Activated naive CD4-positive, alpha-beta T cell treated with anti-CD3 and anti-CD28 coated beads, Interleukin-2, amount 50 U/mL, for 24 hours (primary cell): ENCODE data around the gene ZFAND3.

Experiments used
- H3K27ac Mint-ChIP-seq: one replicate; pipeline ENCODE4 v1.8.0; 2021; ENCODE audit warnings: mild to moderate bottlenecking, mixed read lengths
- H3K27me3 Mint-ChIP-seq: one replicate; pipeline ENCODE4 v1.8.0; 2021; ENCODE audit warnings: mixed read lengths
- H3K36me3 Mint-ChIP-seq: one replicate; pipeline ENCODE4 v1.8.0; 2021; ENCODE audit warnings: mixed read lengths
- H3K4me1 Mint-ChIP-seq: one replicate; pipeline ENCODE4 v1.8.0; 2021; ENCODE audit warnings: mixed read lengths
- H3K4me3 Mint-ChIP-seq: one replicate; pipeline ENCODE4 v1.8.0; 2021; ENCODE audit warnings: mild to moderate bottlenecking, mixed read lengths
- H3K9me3 Mint-ChIP-seq: one replicate; pipeline ENCODE4 v1.8.0; 2021; ENCODE audit warnings: mixed read lengths

The ZFAND3 gene

DNA sequence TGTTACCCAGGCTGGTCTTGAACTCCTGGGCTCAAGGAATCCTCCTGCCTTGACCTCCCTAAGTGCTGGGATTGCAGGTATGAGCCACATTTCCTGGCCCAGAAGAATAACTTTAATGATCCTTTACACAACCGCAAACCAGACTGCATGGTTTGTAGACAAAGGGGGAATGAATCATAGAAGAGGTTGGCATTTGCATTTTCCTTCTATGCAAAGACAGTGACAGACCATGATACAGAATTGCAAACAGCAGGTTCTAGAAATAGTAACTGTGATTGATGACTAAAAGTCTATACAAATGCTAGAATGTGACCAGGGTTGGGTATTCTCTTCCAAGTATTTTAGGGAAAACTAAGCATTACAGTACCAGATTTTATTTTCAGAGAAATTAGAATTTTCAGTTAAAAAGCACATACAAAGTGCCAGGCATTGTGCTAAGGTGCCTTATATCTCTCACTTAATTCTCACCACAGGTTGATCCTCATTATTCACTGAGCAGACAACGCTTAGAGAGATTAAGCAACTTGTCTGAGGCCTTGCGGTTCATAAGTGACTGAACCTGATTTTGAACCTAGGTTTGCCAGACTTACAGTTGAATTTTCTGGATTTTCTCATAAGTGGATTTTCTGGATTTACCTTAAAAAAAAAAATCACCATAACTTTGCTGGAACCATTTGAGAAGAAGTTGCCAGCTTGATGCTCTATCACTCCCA, 146.6 kb downstream of the ZFAND3 start:
- H3K9me3 Mint-ChIP-seq: peaks cover 16% of the 10 kb centered on the region
- H3K36me3 Mint-ChIP-seq: peaks cover 34% of the 10 kb centered on the region
- no peak overlapping the region for H3K4me3 Mint-ChIP-seq
- peaks cover 88% of the 10 kb centered on the region for H3K4me1 Mint-ChIP-seq
- H3K27ac Mint-ChIP-seq: peak overlapping the region; percentile 36
- H3K27me3 Mint-ChIP-seq: no peaks in the 10 kb centered on the region

- H3K4me1 Mint-ChIP-seq: peaks cover 87% of the 10 kb centered on the region
- H3K27me3 Mint-ChIP-seq: no peaks in the 10 kb centered on the region
- H3K9me3 Mint-ChIP-seq: peaks cover 16% of the 10 kb centered on the region
- no peak overlapping the region for H3K4me3 Mint-ChIP-seq
- H3K27ac Mint-ChIP-seq: peak overlapping the region; percentile 52
- H3K36me3 Mint-ChIP-seq: peaks cover 32% of the 10 kb centered on the region
Measured at GRCh38 chr6:37966801-37967200, 147.3 kb downstream of the ZFAND3 start.

DNA sequence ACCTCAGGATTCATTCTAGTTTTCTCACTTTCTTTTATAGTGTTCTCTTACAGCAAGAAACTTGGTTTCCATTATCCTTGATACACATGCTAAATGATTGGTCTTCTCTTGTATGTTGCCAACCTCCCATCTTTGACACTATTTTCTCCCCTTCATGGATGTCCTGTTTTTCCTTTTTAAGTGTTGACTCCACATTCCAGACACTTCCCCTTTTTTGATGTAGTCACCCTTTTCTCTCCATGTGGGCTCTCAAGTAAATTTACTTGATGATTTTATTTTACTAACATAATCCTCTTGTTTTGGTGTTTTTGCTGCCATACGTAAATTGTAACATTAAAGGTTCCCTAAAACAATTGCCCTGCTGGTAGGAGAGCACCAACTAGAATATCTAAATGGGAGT, 148.1 kb downstream of the ZFAND3 start:
- Mint-ChIP-seq H3K4me1 (peaks cover 87% of the 10 kb centered on the region), H3K4me3 (no peak overlapping the region), H3K27me3 (no peaks in the 10 kb centered on the region), H3K27ac (no peak overlapping the region), H3K9me3 (peaks cover 11% of the 10 kb centered on the region), H3K36me3 (peaks cover 29% of the 10 kb centered on the region)

- H3K27ac Mint-ChIP-seq: no peak overlapping the region
- H3K4me3 Mint-ChIP-seq: no peak overlapping the region
- no peaks in the 10 kb centered on the region for H3K27me3 Mint-ChIP-seq
- peaks cover 59% of the 10 kb centered on the region for H3K4me1 Mint-ChIP-seq
- peaks cover 26% of the 10 kb centered on the region for H3K36me3 Mint-ChIP-seq
- peaks cover 11% of the 10 kb centered on the region for H3K9me3 Mint-ChIP-seq
Measured at GRCh38 chr6:37971266-37971665, 151.7 kb downstream of the ZFAND3 start.

GRCh38 chr6:37971711-37972390, 152.3 kb downstream of the ZFAND3 start:
- Mint-ChIP-seq H3K27ac (no peak overlapping the region), H3K36me3 (peaks cover 24% of the 10 kb centered on the region), H3K27me3 (no peaks in the 10 kb centered on the region), H3K9me3 (peaks cover 9% of the 10 kb centered on the region), H3K4me1 (peaks cover 60% of the 10 kb centered on the region), H3K4me3 (no peak overlapping the region)

DNA sequence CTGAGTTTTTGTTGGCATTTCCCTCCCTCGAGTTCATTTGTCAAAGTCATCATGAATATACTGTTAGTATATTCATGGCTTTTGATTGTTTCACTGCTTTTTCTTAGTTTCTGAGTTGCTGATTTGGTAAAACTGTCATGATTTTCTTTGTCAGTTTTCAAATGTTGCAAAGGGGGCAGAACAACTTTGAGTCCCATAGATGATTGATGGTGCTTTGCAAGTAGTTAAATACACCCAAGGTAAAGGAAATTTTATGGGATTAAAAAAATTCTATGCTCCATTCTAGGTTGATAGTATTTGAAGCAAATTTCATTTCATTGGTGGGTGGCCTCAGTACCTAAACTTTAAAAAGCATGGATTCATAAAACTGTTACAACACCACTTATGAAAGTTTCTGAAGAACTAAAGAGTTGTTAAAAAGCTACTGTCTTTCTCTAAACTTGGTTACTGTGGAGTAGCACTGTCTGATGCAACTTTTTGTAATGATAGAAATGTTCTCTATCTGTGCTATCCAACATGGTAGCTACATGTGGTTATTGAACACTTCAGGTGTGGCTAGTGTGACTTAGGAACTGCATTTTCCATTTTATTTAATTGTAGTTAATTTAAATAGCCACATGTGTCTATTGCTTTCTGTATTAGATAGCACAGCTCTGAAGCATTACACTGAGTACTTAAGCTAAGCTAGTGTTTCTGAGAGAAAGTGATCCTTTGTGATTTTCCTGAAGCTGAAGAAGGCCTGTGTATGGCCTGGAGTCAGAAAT, 153.6 kb downstream of the ZFAND3 start:
- Mint-ChIP-seq H3K4me1 (peaks cover 58% of the 10 kb centered on the region), H3K9me3 (peaks cover under 1% of the 10 kb centered on the region), H3K27ac (no peak overlapping the region), H3K27me3 (no peaks in the 10 kb centered on the region), H3K36me3 (peaks cover 18% of the 10 kb centered on the region), H3K4me3 (no peak overlapping the region)

- Mint-ChIP-seq H3K4me3 (no peak overlapping the region), H3K27me3 (no peaks in the 10 kb centered on the region), H3K36me3 (peaks cover 13% of the 10 kb centered on the region), H3K4me1 (peaks cover 60% of the 10 kb centered on the region), H3K27ac (no peak overlapping the region), H3K9me3 (no peaks in the 10 kb centered on the region)
Measured at GRCh38 chr6:37974381-37974780, 154.9 kb downstream of the ZFAND3 start.

GRCh38 chr6:37974943-37975342, 155.4 kb downstream of the ZFAND3 start:
- Mint-ChIP-seq H3K27me3 (no peaks in the 10 kb centered on the region), H3K4me1 (peaks cover 63% of the 10 kb centered on the region), H3K36me3 (peaks cover 11% of the 10 kb centered on the region), H3K9me3 (no peaks in the 10 kb centered on the region), H3K27ac (no peak overlapping the region), H3K4me3 (no peak overlapping the region)

GRCh38 chr6:37977715-37978114, 158.2 kb downstream of the ZFAND3 start:
- H3K4me3 Mint-ChIP-seq: peak overlapping the region; percentile 7
- no peak overlapping the region for H3K27ac Mint-ChIP-seq
- H3K27me3 Mint-ChIP-seq: no peaks in the 10 kb centered on the region
- H3K36me3 Mint-ChIP-seq: peaks cover 13% of the 10 kb centered on the region
- peaks cover 63% of the 10 kb centered on the region for H3K4me1 Mint-ChIP-seq
- H3K9me3 Mint-ChIP-seq: no peaks in the 10 kb centered on the region

GRCh38 chr6:37979392-37980221, 160.1 kb downstream of the ZFAND3 start:
- no peaks in the 10 kb centered on the region for H3K27me3 Mint-ChIP-seq
- peak overlapping the region; percentile 51 for H3K4me3 Mint-ChIP-seq

DNA sequence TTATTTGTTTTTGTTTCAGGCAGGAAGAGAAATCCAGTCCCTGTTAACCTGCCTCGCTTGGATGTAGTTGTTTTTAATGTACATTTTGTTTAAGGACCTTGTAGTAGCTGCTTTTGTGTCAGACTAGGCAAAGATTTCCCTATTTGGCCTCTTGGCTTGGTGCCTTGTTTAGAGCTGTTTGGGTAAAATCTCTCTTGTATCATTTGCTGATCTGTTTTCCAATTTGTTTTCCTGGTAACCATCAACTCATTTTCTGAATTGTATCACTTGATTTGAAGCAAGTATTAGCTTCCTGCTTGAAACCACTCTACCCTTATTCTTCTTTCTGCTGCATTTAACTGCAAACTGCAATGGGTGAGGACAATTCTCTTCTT, 160.7 kb downstream of the ZFAND3 start:
- Mint-ChIP-seq H3K4me3 (peak overlapping the region; percentile 51), H3K36me3 (peaks cover 11% of the 10 kb centered on the region), H3K27ac (peak overlapping the region; percentile 35), H3K4me1 (peaks cover 71% of the 10 kb centered on the region), H3K9me3 (peaks cover 3% of the 10 kb centered on the region), H3K27me3 (no peaks in the 10 kb centered on the region)

More at GRCh38 chr6:37979392-37980221, 160.1 kb downstream of the ZFAND3 start:
- Mint-ChIP-seq H3K27ac (peak overlapping the region; percentile 35), H3K9me3 (peaks cover 3% of the 10 kb centered on the region), H3K4me1 (peaks cover 67% of the 10 kb centered on the region), H3K36me3 (peaks cover 11% of the 10 kb centered on the region)

DNA sequence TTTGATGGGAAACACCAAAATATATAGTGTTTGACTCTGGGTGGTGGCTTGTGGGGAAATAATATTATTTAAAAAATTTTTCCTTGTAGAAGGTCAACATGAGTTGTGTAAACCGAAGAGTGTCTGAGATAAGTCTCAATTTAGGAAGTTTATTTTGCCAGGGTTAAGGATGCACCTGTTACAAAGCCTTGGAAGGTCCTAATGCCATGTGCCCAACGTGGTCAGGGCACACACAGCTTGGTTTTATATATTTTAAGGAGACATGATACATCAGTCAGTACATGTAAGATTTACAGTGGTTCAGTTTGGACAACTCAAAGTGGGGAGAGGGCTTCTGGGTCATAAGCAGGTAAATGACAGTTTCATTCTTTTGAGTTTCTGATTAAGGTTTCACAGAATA, 162.1 kb downstream of the ZFAND3 start:
- Mint-ChIP-seq H3K27me3 (no peaks in the 10 kb centered on the region), H3K9me3 (peaks cover 3% of the 10 kb centered on the region), H3K4me1 (peaks cover 81% of the 10 kb centered on the region), H3K27ac (no peak overlapping the region), H3K36me3 (peaks cover 6% of the 10 kb centered on the region), H3K4me3 (no peak overlapping the region)

- no peak overlapping the region for H3K27ac Mint-ChIP-seq
- no peaks in the 10 kb centered on the region for H3K27me3 Mint-ChIP-seq
- no peak overlapping the region for H3K4me3 Mint-ChIP-seq
- peaks cover 3% of the 10 kb centered on the region for H3K9me3 Mint-ChIP-seq
- H3K4me1 Mint-ChIP-seq: peaks cover 84% of the 10 kb centered on the region
- peaks cover 6% of the 10 kb centered on the region for H3K36me3 Mint-ChIP-seq
Measured at GRCh38 chr6:37982317-37982716, 162.8 kb downstream of the ZFAND3 start.

DNA sequence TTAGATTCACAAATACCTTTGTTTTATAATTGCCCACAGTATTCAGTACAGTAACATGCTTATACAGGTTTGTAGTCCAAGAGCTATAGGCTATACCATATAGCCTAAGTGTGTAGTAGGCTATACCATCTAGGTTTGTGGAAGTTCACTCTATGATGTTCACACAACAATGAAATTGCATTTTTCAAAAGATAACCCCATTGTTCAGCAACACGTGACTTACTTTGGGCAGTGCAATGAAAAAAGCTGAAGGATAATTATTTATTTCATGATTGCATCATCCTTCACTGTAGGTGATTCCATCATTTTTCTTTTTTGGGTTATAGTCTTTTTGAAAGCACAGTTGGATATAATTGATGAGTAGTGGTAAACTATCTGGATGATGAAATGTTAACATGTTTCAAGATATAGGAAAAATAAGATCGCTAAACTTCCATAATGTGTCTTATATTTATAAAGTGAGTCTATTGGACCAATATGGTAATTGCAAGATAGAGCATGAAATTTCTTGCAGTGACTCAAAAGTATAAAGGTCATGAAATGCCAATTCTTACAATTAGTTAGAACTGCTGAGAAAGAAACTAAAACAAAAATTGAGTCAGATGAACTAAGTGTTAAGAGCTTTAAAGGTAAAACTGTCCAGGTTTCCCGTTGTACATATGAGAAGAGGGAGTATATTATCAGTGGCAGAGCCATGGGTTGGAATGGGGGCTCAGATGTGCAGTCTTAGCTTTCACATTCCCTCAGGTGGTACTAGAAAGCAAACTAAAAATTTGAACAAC, 164.4 kb downstream of the ZFAND3 start:
- Mint-ChIP-seq H3K36me3 (peaks cover 4% of the 10 kb centered on the region), H3K4me3 (peak overlapping the region; percentile 20), H3K27ac (peak overlapping the region; percentile 86), H3K4me1 (peaks cover 82% of the 10 kb centered on the region), H3K27me3 (no peaks in the 10 kb centered on the region), H3K9me3 (peaks cover 3% of the 10 kb centered on the region)
